Smooth muscle cell (in vitro differentiated cells): Measurements from ENCODE around the gene ITGB2. TPM values are rescaled to one million over a fixed set of nuclear protein-coding genes. Genes with fewer than 3 reads are reported as not detected.
A peak's percentile ranks its signal among the peaks of the same experiment; 100 is the strongest.

Source experiments
- DNase-seq: peaks from one replicate; lab custom pipeline; 2025; ENCODE audit not compliant: unreplicated experiment; lab: John Stamatoyannopoulos, UW
- H2AFZ ChIP-seq: fragments of 200-600 bp; sonication (generic); 2 replicates; pipeline ENCODE4 v1.6.0; 2016; ENCODE audit warnings: antibody characterized with exemption, low read depth, mild to moderate bottlenecking
- H3F3A ChIP-seq: fragments of 200-600 bp; sonication (generic); 2 replicates; pipeline ENCODE4 v1.6.0; 2017; ENCODE audit warnings: antibody characterized with exemption, low read depth
- H3K27ac ChIP-seq: fragments of 200-600 bp; sonication (generic); 2 replicates; pipeline ENCODE4 v1.5.1; 2016; ENCODE audit warnings: low read depth, mild to moderate bottlenecking
- H3K27me3 ChIP-seq: fragments of 200-600 bp; sonication (generic); 2 replicates; pipeline ENCODE4 v1.6.1; 2016; ENCODE audit warnings: low read depth, mild to moderate bottlenecking
- H3K36me3 ChIP-seq: fragments of 200-600 bp; sonication (generic); 2 replicates; pipeline ENCODE4 v1.5.1; 2016; ENCODE audit warnings: low read depth
- H3K4me1 ChIP-seq: fragments of 200-600 bp; sonication (generic); 2 replicates; pipeline ENCODE4 v1.5.1; 2016; ENCODE audit warnings: low read depth
- H3K4me2 ChIP-seq: fragments of 200-600 bp; sonication (generic); 2 replicates; pipeline ENCODE4 v1.6.0; 2016; ENCODE audit warnings: mild to moderate bottlenecking
- H3K4me3 ChIP-seq: fragments of 200-600 bp; sonication (generic); 2 replicates; pipeline ENCODE4 v1.5.1; 2016; ENCODE audit warnings: mild to moderate bottlenecking
- H3K79me2 ChIP-seq: fragments of 200-600 bp; sonication (generic); 2 replicates; pipeline ENCODE4 v1.6.0; 2016; ENCODE audit warnings: low read depth, mild to moderate bottlenecking
- H3K9ac ChIP-seq: fragments of 200-600 bp; sonication (generic); 2 replicates; pipeline ENCODE4 v1.6.0; 2016; ENCODE audit warnings: low read depth
- H3K9me3 ChIP-seq: fragments of 200-600 bp; sonication (generic); replicated peaks from 2 replicates; pipeline ENCODE4 v1.5.1; 2016; ENCODE audit warnings: low read depth
- H4K20me1 ChIP-seq: fragments of 200-600 bp; sonication (generic); 2 replicates; pipeline ENCODE4 v1.6.0; 2016; ENCODE audit warnings: low read depth
- CTCF ChIP-seq: fragments of 200-600 bp; sonication (generic); IDR thresholded peaks from 2 replicates; pipeline ENCODE4 v1.5.1; 2017; ENCODE audit warnings: borderline replicate concordance, mild to moderate bottlenecking, antibody characterized with exemption; ENCODE audit not compliant: insufficient read depth, poor library complexity, severe bottlenecking
- WGBS: methylation state at CpG from one replicate; pipeline ENCODE4 v1.1.7; 2016; ENCODE audit warnings: low lambda C conversion rate; 5-methylcytosine and 5-hydroxymethylcytosine counted together
- polyA plus RNA-seq: library from polyadenylated mRNA; unstranded; fragments of >200 nt; fragmentation: Nextera tagmentation; extraction: Ambion mirVana; gene quantifications from 2 replicates; pipeline ENCODE4 v1.2.1, GENCODE V29; 2016
- total RNA-seq: library from RNA; depleted of rRNA; stranded (reverse); fragments of >200 nt; gene quantifications from 2 replicates; pipeline ENCODE4 v1.2.3, GENCODE V29; 2014

ITGB2 gene
- total and polyA plus RNA-seq, 2 experiments from 2014 or later: 0.18 to 0.86 TPM

GRCh38 chr21:44957047-44957831 is 36.5 kb upstream of the ITGB2 start:
- peaks cover 62% of the 10 kb centered on the region for H4K20me1 ChIP-seq
- peaks cover 16% of the 10 kb centered on the region for H3K4me1 ChIP-seq
- peaks cover 36% of the 10 kb centered on the region for H3K79me2 ChIP-seq
- no peaks in the 10 kb centered on the region for H3K36me3 ChIP-seq
- H3K4me2 ChIP-seq: no peak overlapping the region
- no peaks in the 10 kb centered on the region for H3K9me3 ChIP-seq
- H3K27me3 ChIP-seq: no peaks in the 10 kb centered on the region
- no peak overlapping the region for H2AFZ ChIP-seq
- TF ChIP-seq CTCF: no peak
- no peak overlapping the region for H3K27ac ChIP-seq
- peaks cover 6% of the 10 kb centered on the region for H3F3A ChIP-seq
- DNase-seq: no peak
- 85% methylated on average over 22 of the region's 22 CpGs for WGBS
- no peak overlapping the region for H3K4me3 ChIP-seq
- H3K9ac ChIP-seq: no peak overlapping the region

- WGBS: 96% methylated on average over 35 of the region's 35 CpGs
- TF ChIP-seq CTCF: no peak
- no peaks in the 10 kb centered on the region for H3K9me3 ChIP-seq
Measured at GRCh38 chr21:44956356-44957046, 35.8 kb upstream of the ITGB2 start.

GRCh38 chr21:44955798-44956175 is 35.1 kb upstream of the ITGB2 start:
- no peak overlapping the region for H2AFZ ChIP-seq
- WGBS: 90% methylated on average over 16 of the region's 16 CpGs
- no peaks in the 10 kb centered on the region for H3K36me3 ChIP-seq
- no peak for DNase-seq
- H3K9me3 ChIP-seq: no peaks in the 10 kb centered on the region
- H3K79me2 ChIP-seq: peaks cover 29% of the 10 kb centered on the region
- H3K4me1 ChIP-seq: peaks cover 16% of the 10 kb centered on the region
- no peak overlapping the region for H3K4me3 ChIP-seq
- peak overlapping the region; percentile 27 for H3K27ac ChIP-seq
- peaks cover 62% of the 10 kb centered on the region for H4K20me1 ChIP-seq
- TF ChIP-seq CTCF: no peak
- no peaks in the 10 kb centered on the region for H3K27me3 ChIP-seq
- no peaks in the 10 kb centered on the region for H3F3A ChIP-seq
- H3K4me2 ChIP-seq: peak overlapping the region; percentile 56
- no peak overlapping the region for H3K9ac ChIP-seq

More at GRCh38 chr21:44956356-44957046, 35.8 kb upstream of the ITGB2 start:
- Histone ChIP-seq H3K79me2 (peaks cover 35% of the 10 kb centered on the region), H3K4me2 (no peak overlapping the region), H2AFZ (no peak overlapping the region), H4K20me1 (peaks cover 62% of the 10 kb centered on the region), H3K9ac (no peak overlapping the region), H3F3A (no peaks in the 10 kb centered on the region), H3K36me3 (no peaks in the 10 kb centered on the region), H3K27ac (no peak overlapping the region), H3K4me3 (no peak overlapping the region), H3K27me3 (no peaks in the 10 kb centered on the region), H3K4me1 (peaks cover 16% of the 10 kb centered on the region)
- DNase-seq: no peak
